Measurements from ENCODE around the gene FAM20B.

FAM20B gene

GRCh38 chr1:179119513-179119912 lies 93.8 kb downstream of the FAM20B start:
- Histone ChIP-seq H3K4me3 (ENCODE audit: low read length) (no peak overlapping the region), H3K36me3 (ENCODE audit: insufficient read depth, low read length) (peaks cover 37% of the 10 kb centered on the region), H3K9ac (ENCODE audit: low read depth, low read length) (no peak overlapping the region), H3K27ac (ENCODE audit: low read depth, low read length) (peak overlapping the region; percentile 58; the same call in 1 of the 2 replicates), H3K9me3 (ENCODE audit: insufficient read depth, low read depth, low read length) (no peaks in the 10 kb centered on the region), H3K4me1 (ENCODE audit: insufficient read depth, low read length) (no peaks in the 10 kb centered on the region; the same call in 1 of the 2 replicates), H3K27me3 (ENCODE audit: insufficient read depth, low read length) (no peaks in the 10 kb centered on the region)

GRCh38 chr1:179120736-179121135 lies 95.0 kb downstream of the FAM20B start:
- Histone ChIP-seq H3K4me3 (ENCODE audit: low read length) (no peak overlapping the region), H3K9ac (ENCODE audit: low read depth, low read length) (no peak overlapping the region), H3K27me3 (ENCODE audit: insufficient read depth, low read length) (no peaks in the 10 kb centered on the region), H3K36me3 (ENCODE audit: insufficient read depth, low read length) (peaks cover 42% of the 10 kb centered on the region), H3K9me3 (ENCODE audit: insufficient read depth, low read depth, low read length) (no peaks in the 10 kb centered on the region), H3K27ac (ENCODE audit: low read depth, low read length) (no peak overlapping the region), H3K4me1 (ENCODE audit: insufficient read depth, low read length) (no peaks in the 10 kb centered on the region; the same call in 1 of the 2 replicates)
- WGBS: 94% methylated on average over 2 of the region's 2 CpGs

- H3K27me3 ChIP-seq (ENCODE audit: insufficient read depth, low read length): no peaks in the 10 kb centered on the region
- 90% methylated on average over 7 of the region's 7 CpGs for WGBS
- no peak overlapping the region for H3K4me3 ChIP-seq (ENCODE audit: low read length)
- H3K36me3 ChIP-seq (ENCODE audit: insufficient read depth, low read length): peaks cover 47% of the 10 kb centered on the region
- no peaks in the 10 kb centered on the region for H3K9me3 ChIP-seq (ENCODE audit: insufficient read depth, low read depth, low read length)
- no peak overlapping the region for H3K27ac ChIP-seq (ENCODE audit: low read depth, low read length)
- no peak overlapping the region for H3K9ac ChIP-seq (ENCODE audit: low read depth, low read length)
- no peaks in the 10 kb centered on the region; the same call in 1 of the 2 replicates for H3K4me1 ChIP-seq (ENCODE audit: insufficient read depth, low read length)
Observed at GRCh38 chr1:179121159-179121938, 95.7 kb downstream of the FAM20B start.

GRCh38 chr1:179124873-179125272 lies 99.2 kb downstream of the FAM20B start:
- Histone ChIP-seq H3K27ac (ENCODE audit: low read depth, low read length) (no peak overlapping the region), H3K4me3 (ENCODE audit: low read length) (no peak overlapping the region), H3K27me3 (ENCODE audit: insufficient read depth, low read length) (no peaks in the 10 kb centered on the region), H3K36me3 (ENCODE audit: insufficient read depth, low read length) (peaks cover 27% of the 10 kb centered on the region), H3K9me3 (ENCODE audit: insufficient read depth, low read depth, low read length) (no peaks in the 10 kb centered on the region), H3K9ac (ENCODE audit: low read depth, low read length) (no peak overlapping the region), H3K4me1 (ENCODE audit: insufficient read depth, low read length) (no peaks in the 10 kb centered on the region)
- WGBS: no CpG with 5 or more reads among the region's 1 CpG
